ENCODE data around the gene CNOT4. TPM values are rescaled to one million over a fixed set of nuclear protein-coding genes. Genes with fewer than 3 reads are reported as not detected.

The CNOT4 gene
- total and polyA plus RNA-seq, 2 of the 8 experiments (the other 6 are each of a cell fraction or from before 2014, with no cell fraction given) = 10.9 to 25.8 TPM

DNA sequence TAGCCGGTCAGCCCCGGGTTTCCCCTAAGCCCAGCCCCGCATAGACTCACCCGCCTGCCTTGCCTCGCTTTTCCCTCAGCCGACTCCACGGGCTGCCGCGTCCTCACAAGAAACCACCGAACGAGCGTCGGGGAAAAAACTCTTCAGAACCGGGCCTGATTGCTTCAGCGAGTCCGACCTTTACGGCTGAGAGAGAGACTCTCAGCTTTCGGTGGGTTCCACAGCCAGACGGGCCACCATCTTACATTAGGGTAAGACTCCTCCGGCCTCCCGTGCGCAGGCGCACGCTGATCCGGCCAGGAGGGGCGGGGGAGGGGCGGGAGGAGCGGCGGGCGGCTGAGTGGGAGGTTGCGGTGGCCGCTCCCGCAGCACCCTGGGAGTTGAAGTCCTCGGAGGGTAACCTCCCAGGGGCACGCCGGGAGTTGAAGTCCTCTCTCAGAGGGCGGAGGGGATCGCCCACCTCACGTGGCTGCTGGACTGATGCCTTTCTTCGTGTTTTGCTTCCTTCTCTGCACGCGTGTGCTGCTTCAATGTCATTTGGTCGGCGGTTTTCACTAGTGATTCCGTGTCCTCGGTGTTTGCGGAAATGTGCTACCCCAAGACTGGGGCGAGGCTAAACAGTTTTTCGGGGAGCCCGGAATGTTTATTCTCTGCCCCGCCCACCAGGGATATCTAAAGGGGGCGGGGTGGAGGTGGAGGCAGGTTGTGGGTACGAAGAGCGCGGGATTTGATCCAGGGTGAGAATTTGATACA lies at the start of gene CNOT4 (continued):
- no peak for TF ChIP-seq SIRT6 (IDR thresholded peaks at IDR 0.05; ENCODE audit: low read length)
- TF ChIP-seq SP1 (IDR thresholded peaks at IDR 0.05; ENCODE audit: low read depth, low read length) = no peak
- peak; percentile 92 to 94 for TF ChIP-seq POLR2A (IDR thresholded peaks at IDR 0.05; ENCODE audit: control extremely low read depth in 1 of 2, low read depth in 2 of 2, low read length in 2 of 2)
- no peak for TF ChIP-seq NANOG (IDR thresholded peaks at IDR 0.05; ENCODE audit: insufficient read depth, low read depth, low read length, poor library complexity, severe bottlenecking)
- TF ChIP-seq, protein P1, sequence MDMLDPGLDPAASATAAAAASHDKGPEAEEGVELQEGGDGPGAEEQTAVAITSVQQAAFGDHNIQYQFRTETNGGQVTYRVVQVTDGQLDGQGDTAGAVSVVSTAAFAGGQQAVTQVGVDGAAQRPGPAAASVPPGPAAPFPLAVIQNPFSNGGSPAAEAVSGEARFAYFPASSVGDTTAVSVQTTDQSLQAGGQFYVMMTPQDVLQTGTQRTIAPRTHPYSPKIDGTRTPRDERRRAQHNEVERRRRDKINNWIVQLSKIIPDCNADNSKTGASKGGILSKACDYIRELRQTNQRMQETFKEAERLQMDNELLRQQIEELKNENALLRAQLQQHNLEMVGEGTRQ (IDR thresholded peaks at IDR 0.05; ENCODE audit: low read length) = peak; percentile 75
- TF ChIP-seq CEBPB (IDR thresholded peaks at IDR 0.05; ENCODE audit: low read depth, low read length) = no peak
- no peak for TF ChIP-seq BCL11A (IDR thresholded peaks at IDR 0.05; ENCODE audit: low read depth in 2 of 2, low read length in 2 of 2)
- no peak for TF ChIP-seq TCF12 (IDR thresholded peaks at IDR 0.05; ENCODE audit: low read depth, low read length)
- no peak for TF ChIP-seq RFX5 (IDR thresholded peaks at IDR 0.05; ENCODE audit: borderline replicate concordance, low read depth, low read length)
- TF ChIP-seq ZNF274 (IDR thresholded peaks at IDR 0.05; ENCODE audit: borderline replicate concordance, extremely low read depth, low read length) = no peak
- TF ChIP-seq TAF1 (IDR thresholded peaks at IDR 0.05; ENCODE audit: low read depth, low read length) = peak; percentile 82
- TF ChIP-seq POLR2AphosphoS5 (IDR thresholded peaks at IDR 0.05; ENCODE audit: low read depth, low read length) = peak; percentile 95
- TF ChIP-seq SAP30 (IDR thresholded peaks at IDR 0.05; ENCODE audit: insufficient read depth, insufficient replicate concordance, low read length) = peak; percentile 76
- TF ChIP-seq KDM1A (IDR thresholded peaks at IDR 0.05; ENCODE audit: borderline replicate concordance, low read length) = no peak
- TF ChIP-seq, protein P2, sequence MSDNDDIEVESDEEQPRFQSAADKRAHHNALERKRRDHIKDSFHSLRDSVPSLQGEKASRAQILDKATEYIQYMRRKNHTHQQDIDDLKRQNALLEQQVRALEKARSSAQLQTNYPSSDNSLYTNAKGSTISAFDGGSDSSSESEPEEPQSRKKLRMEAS (IDR thresholded peaks at IDR 0.05) = peak; percentile 95
- no peak for TF ChIP-seq RAD21 (IDR thresholded peaks at IDR 0.05 in 1 of 2, conservative IDR thresholded peaks at IDR 0.05 in 1 of 2; ENCODE audit: low read depth in 2 of 2, low read length in 2 of 2)
- peak; percentile 77 for TF ChIP-seq KDM5A (IDR thresholded peaks at IDR 0.05; ENCODE audit: low read length)
- no peak for TF ChIP-seq TAF7 (optimal IDR thresholded peaks at IDR 0.05; ENCODE audit: borderline replicate concordance, low read depth, low read length)
- TF ChIP-seq TBP (IDR thresholded peaks at IDR 0.05; ENCODE audit: low read depth, low read length) = peak; percentile 79
- TF ChIP-seq FOSL1 (IDR thresholded peaks at IDR 0.05; ENCODE audit: insufficient read depth, low read depth, low read length) = no peak
- TF ChIP-seq RXRA (IDR thresholded peaks at IDR 0.05; ENCODE audit: insufficient read depth, low read depth, low read length) = no peak
- TF ChIP-seq ASH2L (IDR thresholded peaks at IDR 0.05; ENCODE audit: low read length) = peak; percentile 81
- TF ChIP-seq, protein P3, sequence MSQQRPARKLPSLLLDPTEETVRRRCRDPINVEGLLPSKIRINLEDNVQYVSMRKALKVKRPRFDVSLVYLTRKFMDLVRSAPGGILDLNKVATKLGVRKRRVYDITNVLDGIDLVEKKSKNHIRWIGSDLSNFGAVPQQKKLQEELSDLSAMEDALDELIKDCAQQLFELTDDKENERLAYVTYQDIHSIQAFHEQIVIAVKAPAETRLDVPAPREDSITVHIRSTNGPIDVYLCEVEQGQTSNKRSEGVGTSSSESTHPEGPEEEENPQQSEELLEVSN (IDR thresholded peaks at IDR 0.05) = peak; percentile 96
